HEK293 (cell line): ENCODE results near the gene RGS6.

Source experiments
- CTCF ChIA-PET: fragments of 350-600 bp; formaldehyde crosslinking; extraction: SDS; loops from one replicate; lab custom pipeline; 2021; ENCODE audit warnings: antibody characterized with exemption; lab: Yijun Ruan, JAX
- POLR2A ChIA-PET: fragments of 300-600 bp; formaldehyde crosslinking; extraction: SDS; loops from one replicate; lab custom pipeline; 2020; ENCODE audit warnings: antibody characterized with exemption, inconsistent platforms; lab: Yijun Ruan, JAX
- H3K27ac ChIP-seq: fragments of 200-500 bp; sonication (Bioruptor generic); 2 replicates; pipeline ENCODE4 v1.5.1; 2014; ENCODE audit warnings: low read depth, low read length, control low read depth, inconsistent platforms; ENCODE audit errors: extremely low read depth
- H3K36me3 ChIP-seq, 2 experiments: fragments of 200-500 bp in 1 of 2; sonication (Bioruptor generic) in 1 of 2; 1 replicate in 1 of 2; 2 replicates in 1 of 2; pipeline ENCODE4 v1.5.1; 2014 to 2017; ENCODE audit warnings: inconsistent platforms in 2 of 2, low read length in 2 of 2; ENCODE audit not compliant: control insufficient read depth in 2 of 2, insufficient read depth in 1 of 2
- H3K4me1 ChIP-seq: fragments of 200-500 bp; sonication (Bioruptor generic); 2 replicates; pipeline ENCODE4 v1.5.1; 2014; ENCODE audit warnings: mild to moderate bottlenecking, low read length, inconsistent platforms; ENCODE audit not compliant: control insufficient read depth, insufficient read depth
- H3K4me3 ChIP-seq: 2 replicates; pipeline ENCODE4 v1.5.1; 2011; ENCODE audit warnings: low read depth, mild to moderate bottlenecking, control low read depth, low read length, moderate library complexity
- H3K9me3 ChIP-seq: fragments of 200-500 bp; sonication (Bioruptor generic); 2 replicates; pipeline ENCODE4 v1.5.1; 2014; ENCODE audit warnings: low read depth, low read length, inconsistent platforms; ENCODE audit not compliant: control insufficient read depth, insufficient read depth
- IKZF3 ChIP-seq: fragments of 450-650 bp; IDR thresholded peaks from 2 replicates; pipeline ENCODE4 v1.5.0; 2018; ENCODE audit warnings: missing biosample characterization, mild to moderate bottlenecking, missing genetic modification characterization, moderate library complexity
- INSM2 ChIP-seq: fragments of 450-650 bp; formaldehyde crosslinking; IDR thresholded peaks from 2 replicates; pipeline ENCODE4 v1.5.1; 2016; ENCODE audit warnings: missing biosample characterization, missing genetic modification characterization
- KLF1 ChIP-seq: fragments of 450-650 bp; formaldehyde crosslinking; IDR thresholded peaks from 2 replicates; pipeline ENCODE4 v1.5.1; 2016; ENCODE audit warnings: missing biosample characterization, missing genetic modification characterization
- KLF7 ChIP-seq: fragments of 450-650 bp; formaldehyde crosslinking; IDR thresholded peaks from 2 replicates; pipeline ENCODE4 v1.5.1; 2016; ENCODE audit warnings: missing biosample characterization, missing genetic modification characterization, borderline replicate concordance
- PRDM1 ChIP-seq: fragments of 450-650 bp; formaldehyde crosslinking; IDR thresholded peaks from 2 replicates; pipeline ENCODE4; 2016; ENCODE audit warnings: missing biosample characterization, missing genetic modification characterization
- PRDM10 ChIP-seq: fragments of 450-650 bp; formaldehyde crosslinking; IDR thresholded peaks from 2 replicates; pipeline ENCODE4 v1.5.1; 2016; ENCODE audit warnings: missing biosample characterization, missing genetic modification characterization
- SCRT2 ChIP-seq: fragments of 450-650 bp; formaldehyde crosslinking; IDR thresholded peaks from 2 replicates; pipeline ENCODE4 v1.5.1; 2016; ENCODE audit warnings: missing biosample characterization, missing genetic modification characterization
- WT1 ChIP-seq: fragments of 450-650 bp; formaldehyde crosslinking; IDR thresholded peaks from 2 replicates; pipeline ENCODE4 v1.5.1; 2016; ENCODE audit warnings: missing biosample characterization, missing genetic modification characterization
- ZBTB49 ChIP-seq: fragments of 450-650 bp; formaldehyde crosslinking; IDR thresholded peaks from 2 replicates; pipeline ENCODE4 v1.5.1; 2016; ENCODE audit warnings: missing biosample characterization, missing genetic modification characterization, low read depth
- ZFHX2 ChIP-seq: fragments of 450-650 bp; formaldehyde crosslinking; conservative IDR thresholded peaks from 2 replicates; pipeline ENCODE4 v1.5.1; 2016; ENCODE audit warnings: missing biosample characterization, missing genetic modification characterization
- ZNF146 ChIP-seq: fragments of 450-650 bp; formaldehyde crosslinking; IDR thresholded peaks from 2 replicates; pipeline ENCODE4 v1.5.1; 2016; ENCODE audit warnings: missing biosample characterization, missing genetic modification characterization
- ZNF18 ChIP-seq: fragments of 450-650 bp; formaldehyde crosslinking; IDR thresholded peaks from 2 replicates; pipeline ENCODE4 v1.5.1; 2016; ENCODE audit warnings: missing biosample characterization, missing genetic modification characterization
- ZNF211 ChIP-seq: fragments of 450-650 bp; formaldehyde crosslinking; IDR thresholded peaks from 2 replicates; pipeline ENCODE4 v1.5.1; 2016; ENCODE audit warnings: low read depth, missing biosample characterization, missing genetic modification characterization
- ZNF221 ChIP-seq: fragments of 450-650 bp; formaldehyde crosslinking; IDR thresholded peaks from 2 replicates; pipeline ENCODE4 v1.5.1; 2017; ENCODE audit warnings: missing biosample characterization, missing genetic modification characterization, borderline replicate concordance
- ZNF350 ChIP-seq: fragments of 450-650 bp; formaldehyde crosslinking; IDR thresholded peaks from 2 replicates; pipeline ENCODE4 v1.5.0; 2017; ENCODE audit warnings: missing biosample characterization, mild to moderate bottlenecking, missing genetic modification characterization
- ZNF549 ChIP-seq: fragments of 450-650 bp; IDR thresholded peaks from 2 replicates; pipeline ENCODE4 v1.5.1; 2018; ENCODE audit warnings: missing biosample characterization, missing genetic modification characterization, mild to moderate bottlenecking, inconsistent platforms, moderate library complexity
- ZNF654 ChIP-seq: fragments of 450-650 bp; formaldehyde crosslinking; IDR thresholded peaks from 2 replicates; pipeline ENCODE4 v1.5.1; 2016; ENCODE audit warnings: low read depth, missing biosample characterization, missing genetic modification characterization
- ZNF658 ChIP-seq: fragments of 450-650 bp; formaldehyde crosslinking; IDR thresholded peaks from 2 replicates; pipeline ENCODE4; 2016; ENCODE audit warnings: missing biosample characterization, missing genetic modification characterization
- ZNF701 ChIP-seq: fragments of 450-650 bp; formaldehyde crosslinking; IDR thresholded peaks from 2 replicates; pipeline ENCODE4 v1.5.1; 2016; ENCODE audit warnings: missing biosample characterization, missing genetic modification characterization

RGS6 gene

GRCh38 chr14:72523424-72524294 is 591.4 kb downstream of the RGS6 start:
- Histone ChIP-seq H3K4me1 (no peaks in the 10 kb centered on the region), H3K36me3 (no peaks in the 10 kb centered on the region), H3K27ac (no peak overlapping the region), H3K4me3 (no peak overlapping the region), H3K9me3 (no peaks in the 10 kb centered on the region)
- ChIA-PET POLR2A (no interaction called here), CTCF (interaction anchor here (0.5 to 0.9 kb wide), 2 partner anchors 10 to 1652 kb away, joined by 3 to 5 read pairs; no protein-coding TSS in a partner anchor)
- TF ChIP-seq ZFHX2 (tag by site-specific recombination) (no peak), WT1 (tag by site-specific recombination) (no peak), IKZF3 (tag by site-specific recombination) (no peak), INSM2 (tag by site-specific recombination) (no peak), KLF1 (tag by site-specific recombination) (no peak), ZNF146 (tag by site-specific recombination) (no peak), ZNF350 (tag by site-specific recombination) (no peak)

GRCh38 chr14:72524295-72524629 is 592.0 kb downstream of the RGS6 start:
- H3K9me3 ChIP-seq, result no peaks in the 10 kb centered on the region
- H3K4me3 ChIP-seq, result no peak overlapping the region
- POLR2A ChIA-PET, result no interaction called here
- H3K36me3 ChIP-seq, result no peaks in the 10 kb centered on the region
- no peaks in the 10 kb centered on the region for H3K4me1 ChIP-seq
- CTCF ChIA-PET, result interaction anchor here (0.9 kb wide), 1 partner anchor 10 kb away, joined by 5 read pairs; no protein-coding TSS in a partner anchor
- no peak for TF ChIP-seq ZNF221 (tag by site-specific recombination)
- no peak for TF ChIP-seq ZNF146 (tag by site-specific recombination)
- no peak for TF ChIP-seq SCRT2
- no peak for TF ChIP-seq ZNF701 (tag by site-specific recombination)
- TF ChIP-seq PRDM10 (tag by site-specific recombination), result no peak
- TF ChIP-seq ZNF658, result no peak
- no peak for TF ChIP-seq KLF7 (tag by site-specific recombination)
- no peak for TF ChIP-seq PRDM1 (tag by site-specific recombination)
- no peak for TF ChIP-seq ZNF654 (tag by site-specific recombination)
- no peak for TF ChIP-seq ZNF549 (tag by site-specific recombination)
- TF ChIP-seq ZNF211 (tag by site-specific recombination), result no peak
- TF ChIP-seq ZNF18 (tag by site-specific recombination), result no peak
- no peak for TF ChIP-seq ZBTB49 (tag by site-specific recombination)
- TF ChIP-seq, all 188 proteins: peak for 0
- no peak overlapping the region for H3K27ac ChIP-seq
